ENCODE data around the gene ALG8. TPM values are rescaled to one million over a fixed set of nuclear protein-coding genes. Genes with fewer than 3 reads are reported as not detected.

The ALG8 gene
- 10 to 100 TPM; 27.2 to 53.8 (median 30.8) TPM for total RNA-seq
- 10 to 100 TPM; 55.7 to 58.4 TPM for polyA plus RNA-seq
- 22.7 reads per million, percentile 53 among the genes with 10 or more reads in this experiment for total RNA-seq

DNA sequence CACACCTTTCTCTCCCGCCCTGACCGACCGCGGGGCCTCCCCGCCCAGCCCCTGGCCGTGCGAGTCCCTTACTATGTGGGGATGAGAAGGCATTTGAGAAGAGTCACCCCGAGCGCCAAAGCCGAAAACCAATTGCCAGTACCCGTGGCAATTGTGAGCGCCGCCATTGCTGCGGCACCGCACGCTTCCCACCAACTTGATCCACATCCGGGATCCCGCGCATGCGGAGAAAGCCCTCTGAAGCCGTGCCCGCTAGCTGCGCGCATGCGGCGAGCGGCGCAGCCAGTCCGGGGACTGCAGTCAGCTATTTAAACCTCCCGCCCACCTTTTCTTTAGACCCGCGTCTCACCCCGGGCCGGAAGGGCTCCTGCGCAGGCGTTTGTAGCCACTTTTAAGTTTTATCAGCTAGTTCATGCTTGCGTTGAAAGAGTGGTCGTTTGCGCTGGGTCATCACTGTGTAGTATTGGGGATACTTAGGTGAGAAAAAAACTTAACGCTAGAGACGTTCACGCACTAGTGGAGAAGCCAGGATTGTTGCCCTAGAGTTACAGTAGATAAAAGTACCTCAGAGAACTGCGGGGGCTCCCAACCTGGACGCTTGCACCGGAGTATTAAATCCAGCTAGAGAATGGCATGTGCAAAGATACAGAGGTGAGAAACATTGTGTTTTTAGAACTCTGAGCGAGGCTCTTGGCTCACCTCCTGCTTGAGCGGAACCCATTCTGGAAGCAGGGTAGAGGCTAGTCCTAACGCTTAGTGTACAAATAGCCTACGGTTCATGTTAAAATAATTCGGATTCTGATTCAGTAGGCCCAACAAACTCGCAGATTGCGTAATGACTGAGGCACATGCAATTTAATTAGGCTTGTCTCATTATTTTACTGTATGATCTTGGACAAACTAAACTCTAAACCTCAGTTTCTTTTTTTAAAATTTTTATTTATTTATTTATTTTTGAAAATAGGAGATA lies at the start of gene ALG8:
TSS of gene ALG8 (minus strand) at position 205 of the 970 bp plus-strand sequence. CDS start at position 167, 38 bp downstream.
- Mint-ChIP-seq H3K4me3 (peak within 1 kb of the TSS; percentile 85 to 98 (median 95)), H3K36me3 (peaks cover 4 to 46% (median 21%) of the 10 kb centered on the region in 5 donors), H3K4me1 (peaks cover 23 to 51% (median 42%) of the 10 kb centered on the region in 7 donors), H3K27ac (peak within 1 kb of the TSS; percentile 87 to 98 (median 93)), H3K9me3 (peaks cover 0 to 2% (median 0%) of the 10 kb centered on the region in 11 donors), H3K27me3 (no peaks in the 10 kb centered on the region)
- H3K9me3 ChIP-seq (ENCODE audit: control insufficient read depth in 2 of 3, low read length in 3 of 3): no peaks in the 10 kb centered on the region
- ATAC-seq (peak; percentile 95), DNase-seq (peak; percentile 94 to 97 (median 96))
- no peaks in the 10 kb centered on the region for H3K27me3 ChIP-seq (ENCODE audit: control insufficient read depth in 2 of 2, insufficient read depth in 2 of 2, low read length in 2 of 2)
- H3K36me3 ChIP-seq (ENCODE audit: control insufficient read depth in 2 of 3, insufficient read depth in 3 of 3, low read length in 3 of 3): peaks cover 0 to 3% (median 0%) of the 10 kb centered on the region in 3 experiments
- H3K4me3 ChIP-seq (ENCODE audit: low read length): peak within 1 kb of the TSS; percentile 88
- peak within 1 kb of the TSS; percentile 82 for H3K27ac ChIP-seq (ENCODE audit: low read depth, low read length)
- ChIA-PET CTCF (interaction anchor here (1.0 to 1.3 kb wide), 2 partner anchors 11 to 82 kb away, joined by 3 to 4 read pairs; no protein-coding TSS in a partner anchor), POLR2A (interaction anchor here (0.6 to 1.7 kb wide), 10 partner anchors 47 to 435 kb away, joined by 3 to 23 read pairs (median 6); partner anchors contain the start of genes INTS4, KCTD21, NARS2 and NDUFC2)
- H3K4me1 ChIP-seq (ENCODE audit: control insufficient read depth in 2 of 2, insufficient read depth in 2 of 2, low read length in 2 of 2): peaks cover 8 to 13% of the 10 kb centered on the region in 2 donors
- intact Hi-C loops (cut with micrococcal nuclease): loop anchor here (1.0 to 2.0 kb wide), 12 partner anchors 49 to 503 kb away; partner anchors contain the start of genes GAB2 (in 2 of the 2), INTS4 (in 2 of the 2), KCTD21 (in 2 of the 2) and NDUFC2 (in 2 of the 2)

DNA sequence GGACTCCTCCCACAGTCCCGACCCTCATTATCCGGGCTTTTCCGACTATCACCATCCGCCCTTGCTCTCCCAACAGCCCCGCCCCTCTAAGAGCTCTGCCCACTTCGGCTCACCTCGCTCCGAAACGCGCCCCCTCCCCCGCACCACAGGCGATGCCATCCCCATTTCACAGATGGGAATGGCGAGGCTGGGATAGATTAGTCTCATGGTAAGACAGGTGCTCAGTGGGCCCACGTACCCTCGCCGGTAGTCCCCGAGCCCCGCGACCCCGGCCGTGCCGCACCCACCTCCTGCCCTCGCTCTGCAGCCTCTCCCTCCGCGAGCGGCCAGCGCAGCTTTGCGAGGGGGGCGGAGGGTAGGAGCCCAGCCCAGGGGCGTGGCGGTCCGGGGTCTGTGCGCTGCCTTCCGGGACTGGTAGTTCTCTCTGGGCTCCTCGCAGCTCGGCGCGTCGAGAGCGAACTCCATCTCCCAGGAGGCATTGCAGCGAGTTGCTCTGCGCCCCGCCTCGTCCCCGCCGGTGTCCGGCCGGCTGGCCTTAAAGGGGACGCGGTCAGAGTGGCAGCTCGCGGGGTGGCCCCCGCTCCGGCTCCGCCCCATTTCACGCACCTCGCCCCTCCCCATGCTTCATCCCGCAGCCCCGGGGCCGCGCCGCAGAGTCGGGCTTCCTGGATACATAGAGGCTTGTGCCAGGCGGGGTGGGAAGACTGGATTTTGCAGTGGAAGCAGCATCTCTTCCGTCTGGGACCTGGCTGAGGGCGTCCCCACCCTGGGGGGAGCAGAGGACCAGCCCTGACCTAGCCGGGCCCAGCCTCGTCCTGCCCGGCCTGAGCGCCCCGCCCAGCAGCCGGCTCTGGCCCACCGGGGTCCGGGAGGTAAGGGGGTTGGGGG lies 49.1 kb upstream of the ALG8 start, which contains the start of the genes KCTD21 and USP35:
TSS of gene KCTD21 (minus strand) at position 341 of the 888 bp plus-strand sequence. CDS start 14,072 bp downstream, outside the sequence.
TSS of gene USP35 (plus strand) at position 634 of the 888 bp plus-strand sequence. CDS start 7,327 bp downstream, outside the sequence.
- DNase-seq (peak; percentile 83 to 94 (median 87)), ATAC-seq (peak; percentile 94)
- Mint-ChIP-seq H3K27ac (peak within 1 kb of the TSS; percentile 87 to 99 (median 97)), H3K4me3 (peak within 1 kb of the TSS; percentile 90 to 100 (median 98)), H3K27me3 (no peaks in the 10 kb centered on the region), H3K9me3 (peaks cover 0 to 2% (median 0%) of the 10 kb centered on the region in 11 donors), H3K36me3 (peaks cover 0 to 17% (median 0%) of the 10 kb centered on the region in 5 donors), H3K4me1 (peaks cover 37 to 59% (median 56%) of the 10 kb centered on the region in 7 donors)
- ChIA-PET CTCF (interaction anchor here (1.5 to 1.7 kb wide), 2 partner anchors 12 to 14 kb away, joined by 8 to 9 read pairs; no protein-coding TSS in a partner anchor), POLR2A (interaction anchor here (0.7 to 6.9 kb wide), 6 partner anchors 12 to 279 kb away, joined by 3 to 78 read pairs (median 6); partner anchors contain the start of genes ALG8 and INTS4)
- Histone ChIP-seq H3K4me3 (ENCODE audit: low read length) (peak within 1 kb of the TSS; percentile 96), H3K27me3 (ENCODE audit: control insufficient read depth in 2 of 2, insufficient read depth in 2 of 2, low read length in 2 of 2) (no peaks in the 10 kb centered on the region), H3K36me3 (ENCODE audit: control insufficient read depth in 2 of 3, insufficient read depth in 3 of 3, low read length in 3 of 3) (peaks cover 0 to 9% (median 0%) of the 10 kb centered on the region in 3 experiments), H3K27ac (ENCODE audit: low read depth, low read length) (peak within 1 kb of the TSS; percentile 85), H3K9me3 (ENCODE audit: control insufficient read depth in 2 of 3, low read length in 3 of 3) (no peaks in the 10 kb centered on the region), H3K4me1 (ENCODE audit: control insufficient read depth in 2 of 2, insufficient read depth in 2 of 2, low read length in 2 of 2) (peaks cover 15 to 49% of the 10 kb centered on the region in 2 donors)
- intact Hi-C loops (cut with micrococcal nuclease): loop anchor here (1.0 to 10.0 kb wide), 14 partner anchors 14 to 1804 kb away; partner anchors contain the start of genes ALG8 (in 2 of the 2), GAB2 (in 2 of the 2), INTS4 (in 2 of the 2) and NARS2 (in 2 of the 2)

DNA sequence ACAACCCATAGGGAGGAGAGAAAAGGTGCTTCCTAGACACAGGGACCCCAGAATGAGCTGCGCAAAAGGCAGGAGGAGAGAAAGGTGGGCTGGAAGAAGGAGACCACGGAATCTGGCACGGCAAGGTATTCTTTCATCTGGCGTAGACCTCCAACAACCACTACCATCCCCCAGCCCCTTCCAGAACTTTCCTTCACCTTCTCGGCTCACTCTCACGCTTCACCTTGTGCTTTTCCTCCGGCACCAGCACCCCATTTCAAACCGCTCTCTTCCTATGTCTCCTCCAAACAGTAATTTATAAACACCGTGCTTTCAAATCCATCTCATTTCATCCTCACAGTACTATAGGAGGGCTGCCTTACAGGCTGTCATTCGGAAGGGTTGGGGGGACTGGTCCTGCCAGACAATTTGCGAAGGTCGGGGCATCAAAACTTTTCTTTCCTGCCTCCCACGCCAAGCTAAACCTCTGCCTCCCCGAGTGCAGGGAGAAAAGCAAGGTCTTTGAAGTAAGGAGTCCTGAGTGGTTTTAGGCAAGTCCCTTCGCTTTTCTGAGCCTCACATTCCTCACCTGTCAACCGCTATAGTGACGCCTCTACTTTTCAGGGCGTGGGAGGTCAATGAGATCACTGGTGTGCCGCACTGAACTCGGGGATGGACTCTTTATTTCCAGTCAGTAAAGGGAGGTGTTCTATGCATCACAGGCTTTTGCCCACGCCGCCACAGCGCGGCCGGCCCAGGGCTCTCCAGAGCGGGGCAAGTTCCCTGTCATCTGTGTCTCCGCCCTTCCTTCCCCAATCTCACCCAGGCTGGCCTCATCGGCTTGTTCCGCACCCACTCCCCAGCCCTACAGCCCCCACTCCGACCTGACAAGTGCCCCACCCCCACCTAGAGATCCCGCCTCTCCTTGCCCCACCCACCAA lies 48.2 kb upstream of the ALG8 start:
- H3K36me3 Mint-ChIP-seq: peaks cover 0 to 20% (median 3%) of the 10 kb centered on the region in 5 donors
- no peaks in the 10 kb centered on the region for H3K27me3 Mint-ChIP-seq
- H3K9me3 ChIP-seq (ENCODE audit: control insufficient read depth in 2 of 3, low read length in 3 of 3): no peaks in the 10 kb centered on the region
- peak overlapping the region; percentile 90 to 100 (median 98) for H3K4me3 Mint-ChIP-seq
- H3K4me1 ChIP-seq (ENCODE audit: control insufficient read depth in 2 of 2, insufficient read depth in 2 of 2, low read length in 2 of 2): peaks cover 15 to 45% of the 10 kb centered on the region in 2 donors
- H3K4me1 Mint-ChIP-seq: peaks cover 33 to 54% (median 49%) of the 10 kb centered on the region in 7 donors
- H3K9me3 Mint-ChIP-seq: peaks cover 0 to 2% (median 0%) of the 10 kb centered on the region in 11 donors
- peak overlapping the region; percentile 85 for H3K27ac ChIP-seq (ENCODE audit: low read depth, low read length)
- peaks cover 0 to 9% (median 0%) of the 10 kb centered on the region in 3 experiments for H3K36me3 ChIP-seq (ENCODE audit: control insufficient read depth in 2 of 3, insufficient read depth in 3 of 3, low read length in 3 of 3)
- ChIA-PET CTCF (interaction anchor here (1.7 kb wide), 1 partner anchor 13 kb away, joined by 9 read pairs; no protein-coding TSS in a partner anchor), POLR2A (interaction anchor here (0.7 to 6.9 kb wide), 7 partner anchors 13 to 458 kb away, joined by 3 to 78 read pairs (median 5); partner anchors contain the start of genes ALG8 and INTS4)
- no peaks in the 10 kb centered on the region for H3K27me3 ChIP-seq (ENCODE audit: control insufficient read depth in 2 of 2, insufficient read depth in 2 of 2, low read length in 2 of 2)
- DNase-seq (peak; percentile 52 to 91 (median 63)), ATAC-seq (peak; percentile 67)
- H3K27ac Mint-ChIP-seq: peak overlapping the region; percentile 87 to 99 (median 97)
- H3K4me3 ChIP-seq (ENCODE audit: low read length): peak overlapping the region; percentile 96
- intact Hi-C loops (cut with micrococcal nuclease): loop anchor here (1.0 to 10.0 kb wide), 14 partner anchors 15 to 1803 kb away; partner anchors contain the start of genes ALG8 (in 2 of the 2), GAB2 (in 2 of the 2), INTS4 (in 2 of the 2) and NARS2 (in 2 of the 2)

DNA sequence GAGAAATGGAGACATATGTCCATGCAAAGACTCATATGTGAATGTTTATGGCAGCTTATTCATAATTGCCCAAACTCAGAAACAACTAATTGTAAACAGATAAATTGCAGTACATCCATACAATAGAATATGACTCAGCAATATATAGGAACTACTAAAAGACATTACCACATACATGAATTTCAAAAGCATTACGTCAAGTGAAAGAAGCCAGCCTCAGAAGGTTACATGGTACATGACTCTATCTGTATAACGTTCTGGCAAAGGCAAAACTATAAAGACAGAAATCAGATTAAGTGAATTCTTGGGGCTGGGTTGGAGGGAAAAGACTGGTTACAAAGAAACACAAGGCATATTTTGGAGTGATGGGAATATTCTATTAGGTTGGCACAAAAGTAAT lies 41.8 kb upstream of the ALG8 start:
- H3K36me3 Mint-ChIP-seq: peaks cover 7 to 39% (median 30%) of the 10 kb centered on the region in 5 donors
- ChIA-PET CTCF (no interaction called here), POLR2A (no interaction called here)
- Histone ChIP-seq H3K27ac (ENCODE audit: low read depth, low read length) (no peak overlapping the region), H3K4me1 (ENCODE audit: control insufficient read depth in 2 of 2, insufficient read depth in 2 of 2, low read length in 2 of 2) (no peaks in the 10 kb centered on the region), H3K36me3 (ENCODE audit: control insufficient read depth in 2 of 3, insufficient read depth in 3 of 3, low read length in 3 of 3) (peaks cover 0 to 8% (median 0%) of the 10 kb centered on the region in 3 experiments), H3K4me3 (ENCODE audit: low read length) (no peak overlapping the region), H3K27me3 (ENCODE audit: control insufficient read depth in 2 of 2, insufficient read depth in 2 of 2, low read length in 2 of 2) (no peaks in the 10 kb centered on the region), H3K9me3 (ENCODE audit: control insufficient read depth in 2 of 3, low read length in 3 of 3) (no peaks in the 10 kb centered on the region)
- DNase-seq: no peak
- no peak overlapping the region for H3K4me3 Mint-ChIP-seq
- peak; percentile 73 for ATAC-seq
- peaks cover 0 to 11% (median 0%) of the 10 kb centered on the region in 11 donors for H3K9me3 Mint-ChIP-seq
- no peaks in the 10 kb centered on the region for H3K27me3 Mint-ChIP-seq
- peaks cover 0 to 23% (median 11%) of the 10 kb centered on the region in 7 donors for H3K4me1 Mint-ChIP-seq
- H3K27ac Mint-ChIP-seq: peak overlapping the region in 3 of 9 donors; percentile 11 to 27 (median 18)
- intact Hi-C loops (cut with micrococcal nuclease): loop anchor here in 1 of 2 donors (10.0 kb wide), 1 partner anchor 1796 kb away; the partner anchor contains the start of genes GVQW3 and THAP12

DNA sequence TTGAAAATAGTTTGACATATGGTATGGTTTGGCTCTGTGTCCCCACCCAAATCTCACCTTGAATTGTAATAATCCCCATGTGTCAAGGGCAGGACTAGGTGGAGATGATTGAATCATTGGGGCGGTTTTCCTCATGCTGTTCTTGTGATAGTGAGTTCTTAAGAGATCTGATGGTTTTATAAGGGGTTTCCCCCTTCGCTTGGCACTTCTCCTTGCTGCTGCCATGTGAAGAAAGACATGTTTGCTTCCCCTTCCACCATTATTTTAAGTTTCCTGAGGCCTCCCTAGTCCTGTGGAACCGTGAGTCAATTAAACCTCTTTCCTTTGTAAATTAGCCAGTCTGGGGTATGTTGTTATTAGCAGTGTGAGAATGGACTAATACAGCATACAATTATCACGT lies 41.3 kb upstream of the ALG8 start:
- peak; percentile 26 for ATAC-seq
- peaks cover 8 to 41% (median 32%) of the 10 kb centered on the region in 5 donors for H3K36me3 Mint-ChIP-seq
- H3K27ac Mint-ChIP-seq: peak overlapping the region in 5 of 9 donors; percentile 2 to 63 (median 18)
- Histone ChIP-seq H3K9me3 (ENCODE audit: control insufficient read depth in 2 of 3, low read length in 3 of 3) (no peaks in the 10 kb centered on the region), H3K4me1 (ENCODE audit: control insufficient read depth in 2 of 2, insufficient read depth in 2 of 2, low read length in 2 of 2) (no peaks in the 10 kb centered on the region), H3K27ac (ENCODE audit: low read depth, low read length) (no peak overlapping the region), H3K36me3 (ENCODE audit: control insufficient read depth in 2 of 3, insufficient read depth in 3 of 3, low read length in 3 of 3) (peaks cover 0 to 10% (median 0%) of the 10 kb centered on the region in 3 experiments), H3K27me3 (ENCODE audit: control insufficient read depth in 2 of 2, insufficient read depth in 2 of 2, low read length in 2 of 2) (no peaks in the 10 kb centered on the region), H3K4me3 (ENCODE audit: low read length) (no peak overlapping the region)
- peaks cover 0 to 13% (median 0%) of the 10 kb centered on the region in 11 donors for H3K9me3 Mint-ChIP-seq
- intact Hi-C loops (cut with micrococcal nuclease): loop anchor here in 1 of 2 donors (10.0 kb wide), 1 partner anchor 1796 kb away; the partner anchor contains the start of genes GVQW3 and THAP12
- H3K27me3 Mint-ChIP-seq: no peaks in the 10 kb centered on the region
- ChIA-PET CTCF (no interaction called here), POLR2A (no interaction called here)
- no peak for DNase-seq
- H3K4me1 Mint-ChIP-seq: peaks cover 0 to 18% (median 11%) of the 10 kb centered on the region in 7 donors
- H3K4me3 Mint-ChIP-seq: no peak overlapping the region

Data from naive thymus-derived CD4-positive, alpha-beta T cell (primary cell).